HG02642 (cell line): Measurements from ENCODE around the gene ADGRB3.

Experiments
- ATAC-seq: cut with Tn5 transposase; IDR thresholded peaks from one replicate; pipeline ENCODE4 v1.9.1; 2021; ENCODE audit warnings: mild to moderate bottlenecking; ENCODE audit not compliant: unreplicated experiment, poor library complexity

Gene ADGRB3

DNA sequence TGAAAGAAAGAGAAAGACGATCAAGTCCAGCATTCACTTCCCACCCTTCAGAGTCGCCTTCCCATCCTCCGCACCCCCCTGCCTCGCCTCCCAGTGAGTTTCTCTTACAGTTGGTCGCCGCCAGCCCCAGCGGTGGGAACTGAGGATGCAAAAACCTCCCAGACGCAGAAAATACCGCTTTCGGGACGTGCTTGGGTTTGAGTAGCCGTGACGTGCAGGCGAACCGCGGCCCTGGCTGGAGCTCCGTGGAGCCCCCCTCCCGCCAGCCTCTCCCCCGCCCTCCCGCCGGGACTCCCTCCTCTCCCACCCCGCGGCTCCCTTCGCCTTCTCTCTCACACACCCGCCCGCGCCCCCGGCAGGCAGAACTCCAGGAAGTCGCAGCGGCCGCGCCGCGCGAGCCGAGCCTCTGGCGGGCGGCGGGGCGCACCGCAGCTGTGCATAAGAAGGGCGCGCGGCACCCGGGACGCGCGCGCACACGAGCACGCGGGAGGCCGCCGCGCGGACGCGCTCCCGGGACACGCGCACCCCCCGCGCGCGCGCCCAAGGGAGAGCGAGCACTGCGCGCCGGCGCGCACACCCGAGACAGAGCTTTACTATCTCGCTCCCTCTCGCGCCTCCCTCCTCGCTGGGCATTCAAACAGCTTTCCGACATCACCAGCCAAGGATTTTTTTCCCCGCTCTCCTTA, at the start of gene ADGRB3:
Gene ADGRB3 (plus strand): TSS at position 557 of the 686 bp plus-strand sequence. CDS start 3,394 bp downstream, outside the sequence.
- ATAC-seq = peak; percentile 88

DNA sequence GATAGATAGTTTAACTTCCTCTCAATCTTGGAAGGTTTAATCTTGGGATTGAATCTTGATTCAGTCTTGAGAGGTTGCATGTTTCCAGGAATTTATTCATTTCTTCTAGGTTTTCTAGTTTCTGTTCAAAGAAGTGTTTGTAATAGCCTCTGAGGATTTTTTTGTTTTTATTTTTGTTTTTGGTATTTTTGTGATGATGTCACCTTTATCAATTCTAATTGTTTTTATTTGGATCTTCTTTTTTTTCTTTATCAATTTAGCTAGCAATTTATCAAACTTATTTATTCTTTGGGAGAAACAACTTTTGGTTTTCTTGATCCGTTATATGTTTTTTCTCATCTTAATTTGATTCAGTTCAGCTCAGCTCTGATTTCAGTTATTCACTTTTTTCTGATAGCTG, 41.5 kb upstream of the ADGRB3 start:
- ATAC-seq = no peak

DNA sequence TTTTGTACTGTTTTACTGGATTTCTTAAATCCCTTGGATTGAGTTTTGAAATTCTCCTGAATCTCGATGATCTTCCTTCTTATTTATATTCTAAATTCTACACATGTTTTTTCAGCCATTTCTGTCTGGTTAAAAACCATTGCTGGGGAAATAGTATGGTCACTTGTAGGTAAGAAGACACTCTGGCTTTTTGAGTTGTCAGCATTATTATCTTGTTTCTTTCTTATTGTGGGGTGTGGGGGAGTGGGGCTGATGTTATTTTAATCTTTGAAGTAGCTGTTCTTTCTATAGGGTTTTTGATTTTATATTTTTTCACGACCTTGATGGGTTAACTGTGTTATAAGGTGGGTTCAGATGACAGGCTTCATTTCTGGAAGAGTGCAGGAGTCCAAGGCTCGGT, 37.4 kb upstream of the ADGRB3 start:
- ATAC-seq = no peak

- ATAC-seq = no peak
These were observed 19.1 kb upstream of the ADGRB3 start for GRCh38 chr6:68615938-68616337.

DNA sequence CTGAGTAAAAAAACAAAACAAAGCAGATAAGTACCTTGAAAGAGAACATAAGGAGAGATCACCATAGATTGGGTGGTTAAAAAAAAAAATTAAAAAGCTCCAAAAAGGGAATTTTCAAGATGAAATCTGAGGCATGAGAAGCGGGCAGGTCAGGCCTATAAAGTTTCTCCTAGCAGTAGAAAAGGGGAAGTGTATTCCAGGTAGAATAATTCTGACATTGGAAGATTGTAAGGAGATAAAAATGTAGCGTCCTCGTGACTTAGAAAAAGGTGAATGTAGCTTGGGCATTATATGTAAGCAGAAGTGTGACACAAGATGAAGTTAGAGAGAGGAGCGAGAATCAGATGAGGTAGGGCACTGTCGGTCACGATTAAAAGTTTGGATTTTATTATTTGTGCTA, 9.1 kb upstream of the ADGRB3 start:
- ATAC-seq = no peak

DNA sequence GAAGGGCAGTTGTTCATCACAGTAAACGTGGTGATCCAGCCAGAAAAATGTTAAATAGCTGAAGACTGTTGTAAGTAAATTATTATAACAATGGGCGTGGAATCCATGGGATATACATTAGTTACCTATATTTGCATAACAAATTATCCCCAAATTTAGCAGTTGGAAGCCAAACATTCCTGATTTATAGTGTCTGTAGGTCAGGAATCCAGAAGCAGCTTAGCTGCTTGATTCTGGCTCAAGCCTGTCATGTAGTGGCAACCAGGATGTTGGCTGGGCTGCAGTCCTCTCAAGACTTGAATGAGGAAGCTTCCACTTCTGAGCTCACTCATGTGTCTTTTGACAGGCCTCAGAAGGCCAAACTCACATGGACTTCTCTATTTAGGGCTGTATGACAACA, 6.9 kb upstream of the ADGRB3 start:
- no peak for ATAC-seq

- no peak for ATAC-seq
These were observed 2.3 kb upstream of the ADGRB3 start for GRCh38 chr6:68632734-68633133.

- ATAC-seq = no peak
These were observed 1.7 kb upstream of the ADGRB3 start for GRCh38 chr6:68633281-68633971.

GRCh38 chr6:68633972-68634725, 933 bp upstream of the ADGRB3 start:
- ATAC-seq = peak; percentile 13

DNA sequence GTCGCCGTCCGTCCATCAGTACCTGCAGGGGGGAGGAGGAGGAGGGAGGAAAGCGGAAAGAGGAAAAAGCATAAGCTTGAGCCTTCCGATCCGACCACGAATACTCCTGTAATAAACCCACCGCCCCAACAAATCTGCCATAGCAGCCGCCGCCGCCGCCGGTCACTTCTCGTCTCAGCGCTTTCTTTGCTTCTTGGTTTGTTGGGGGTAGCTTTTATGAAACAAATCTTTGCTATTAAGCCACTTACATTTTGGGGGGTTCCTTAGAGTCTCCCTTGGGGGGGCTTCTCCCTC, 277 bp downstream of the ADGRB3 start:
- ATAC-seq = peak; percentile 9

- ATAC-seq = no peak
These were observed 828 bp downstream of the ADGRB3 start for GRCh38 chr6:68635706-68636513.

GRCh38 chr6:68636666-68637065, 1.6 kb downstream of the ADGRB3 start:
- no peak for ATAC-seq

GRCh38 chr6:68637071-68637470, 2.0 kb downstream of the ADGRB3 start:
- no peak for ATAC-seq

- no peak for ATAC-seq
These were observed 2.7 kb downstream of the ADGRB3 start for GRCh38 chr6:68637782-68638181.

GRCh38 chr6:68638230-68638900, 3.3 kb downstream of the ADGRB3 start:
- ATAC-seq = no peak

DNA sequence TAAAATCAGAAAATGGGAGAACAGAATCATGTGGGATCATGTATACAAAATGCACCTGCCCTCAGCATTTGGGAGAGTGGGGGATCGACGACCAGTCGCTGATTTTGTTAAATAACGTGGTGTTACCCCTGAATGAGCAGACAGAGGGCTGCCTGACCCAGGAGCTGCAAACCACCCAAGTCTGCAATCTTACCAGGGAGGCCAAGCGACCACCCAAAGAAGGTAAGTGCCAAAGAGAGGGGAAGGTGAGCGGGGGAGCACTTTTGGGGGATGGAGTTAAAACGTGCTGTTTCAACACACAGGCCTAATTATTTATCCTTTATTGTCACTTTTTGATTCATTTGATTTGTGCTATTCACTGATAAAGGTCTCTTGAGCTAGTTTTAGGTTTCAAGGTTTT, 4.1 kb downstream of the ADGRB3 start:
- ATAC-seq = no peak

GRCh38 chr6:68639826-68640490, 4.9 kb downstream of the ADGRB3 start:
- no peak for ATAC-seq

DNA sequence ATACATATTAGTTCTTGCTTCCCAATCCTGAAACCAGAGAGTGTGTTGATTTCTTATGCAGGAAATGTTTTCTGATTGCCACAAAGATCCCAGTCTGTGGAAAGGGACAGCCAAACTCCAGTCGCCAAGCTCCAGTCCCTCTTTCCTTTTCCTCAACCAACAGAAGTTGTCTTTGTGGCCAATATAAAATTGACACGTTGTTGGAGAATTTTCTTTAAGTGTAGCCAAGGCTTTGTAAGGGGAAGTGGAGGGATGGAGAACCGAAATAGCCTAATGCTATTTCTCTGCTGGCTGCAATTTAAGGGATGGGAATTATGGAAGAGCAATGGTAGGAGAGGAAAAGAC, 5.4 kb downstream of the ADGRB3 start:
- no peak for ATAC-seq

DNA sequence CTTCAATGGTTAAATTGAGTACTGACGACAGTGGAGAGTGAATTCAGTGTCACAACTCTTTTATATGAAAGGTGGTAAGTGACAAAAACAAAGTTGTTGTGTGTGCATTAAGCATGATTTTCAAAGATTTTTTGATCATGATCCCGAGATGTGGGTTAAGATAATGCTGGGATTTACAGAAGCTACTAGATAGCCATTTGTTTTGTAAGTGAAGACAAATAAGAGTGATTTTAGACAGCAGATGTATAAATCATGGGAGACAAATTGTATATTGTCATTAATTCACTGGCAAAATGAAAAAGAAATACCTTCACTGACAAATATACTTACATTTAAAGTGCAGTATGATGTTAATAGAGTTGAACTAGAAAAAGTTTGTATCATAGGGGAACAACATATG, 6.1 kb downstream of the ADGRB3 start:
- ATAC-seq = no peak

GRCh38 chr6:68642081-68642480, 7.0 kb downstream of the ADGRB3 start:
- no peak for ATAC-seq
